GM21447 (cell line): ENCODE results near the gene ARHGAP26.
"Not testable (repeated sequence)": the region's sequence is repeated elsewhere in the genome, so short reads cannot be mapped to it uniquely, and the experiment has no call there.

Source experiments
- ATAC-seq: cut with Tn5 transposase; IDR thresholded peaks from one replicate; pipeline ENCODE4 v1.9.1; 2021; ENCODE audit not compliant: unreplicated experiment

The ARHGAP26 gene

DNA sequence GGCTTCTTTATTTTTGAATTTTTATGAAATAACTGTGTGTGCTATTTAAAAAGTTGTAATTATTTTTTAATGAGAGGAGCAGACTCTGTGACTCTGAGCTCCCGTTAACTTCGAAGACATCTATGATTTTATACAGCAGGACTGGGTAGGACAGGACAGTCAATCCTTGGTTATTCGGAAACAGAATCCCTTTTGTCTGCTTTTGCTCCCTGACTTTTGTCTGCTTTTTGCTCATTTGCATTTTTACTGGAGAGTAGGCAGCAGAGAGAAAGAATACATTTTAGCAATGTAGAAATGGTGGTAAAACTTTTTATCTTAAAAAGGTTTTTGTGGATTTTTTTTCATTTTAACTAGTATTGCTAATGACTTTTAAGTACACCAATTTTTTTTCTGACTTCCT is 303.6 kb downstream of the ARHGAP26 start:
- ATAC-seq: no peak

DNA sequence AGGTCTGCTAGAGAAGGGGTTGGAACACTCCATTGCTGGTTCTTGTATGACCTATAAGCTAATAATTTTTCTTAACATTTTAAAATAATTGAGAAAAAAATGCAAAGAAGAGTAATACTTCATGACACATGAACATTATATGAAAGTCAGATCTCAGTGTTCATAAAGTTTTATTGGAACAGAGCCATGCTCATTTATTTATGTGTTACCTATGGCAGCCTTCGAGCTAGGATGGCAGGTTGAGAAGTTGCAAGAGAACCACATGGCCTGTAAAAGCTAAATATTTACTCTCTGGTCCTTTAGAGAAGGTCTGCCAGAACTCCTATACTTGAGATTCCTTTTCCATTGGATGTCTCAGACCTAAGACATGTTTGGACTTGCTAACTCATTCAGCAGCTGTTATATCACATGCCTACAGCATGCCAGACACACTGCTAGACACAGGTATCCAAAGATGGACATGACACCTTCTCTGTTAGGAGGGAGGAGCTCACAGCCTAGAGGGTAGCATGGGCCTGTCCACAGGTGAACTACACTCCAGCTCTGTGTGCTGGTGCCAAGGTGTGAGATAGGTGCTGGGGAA is 304.3 kb downstream of the ARHGAP26 start:
- no peak for ATAC-seq

DNA sequence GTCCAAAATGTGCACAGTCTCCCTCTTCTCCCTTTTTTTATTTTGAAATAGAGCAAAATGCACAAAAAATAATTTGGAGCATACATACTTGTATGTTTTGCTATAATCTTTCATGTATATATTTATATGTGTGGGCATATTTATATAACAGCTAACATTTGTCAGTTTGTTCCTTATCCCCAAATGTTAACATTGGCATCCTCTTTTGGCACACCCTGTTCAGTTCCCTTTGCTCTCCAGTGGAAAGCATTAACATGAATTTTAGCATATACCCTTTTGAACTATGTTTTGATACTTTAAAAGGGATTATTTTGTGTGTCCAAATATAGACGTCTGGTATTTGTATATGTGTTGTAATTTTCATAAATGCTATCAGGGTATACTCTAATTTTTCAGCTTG is 306.2 kb downstream of the ARHGAP26 start:
- ATAC-seq: no peak

DNA sequence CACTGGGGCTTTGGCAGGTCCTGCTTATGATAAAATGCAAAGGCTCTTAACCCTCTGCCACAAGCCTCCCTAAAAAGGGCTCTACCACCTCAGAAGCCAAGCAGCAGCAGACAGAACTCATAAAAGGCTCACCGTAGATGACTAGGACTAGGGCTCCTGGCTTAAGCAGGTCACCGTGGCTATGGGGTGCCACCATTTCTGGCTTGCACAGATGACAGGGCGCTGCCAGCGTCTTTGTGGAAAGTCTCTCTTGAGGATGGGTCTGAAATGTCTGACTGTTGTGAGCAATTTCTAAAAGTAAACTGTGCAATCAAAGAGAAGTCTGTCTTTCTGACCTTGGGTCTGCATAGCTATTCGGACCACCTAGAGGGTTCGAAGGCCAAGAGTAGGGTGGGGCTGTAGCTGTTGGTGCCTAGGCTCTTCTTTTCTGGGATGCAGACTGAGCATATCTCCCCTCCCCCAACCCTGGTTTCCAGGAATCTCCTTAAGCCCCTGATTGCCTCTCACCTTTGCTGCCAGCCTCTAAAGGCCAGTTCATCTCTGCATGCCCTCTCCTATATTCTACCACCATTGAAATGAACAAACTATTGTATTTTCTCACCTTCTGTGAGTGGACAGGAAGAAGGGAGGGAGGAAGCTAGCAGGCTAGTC is 307.4 kb downstream of the ARHGAP26 start:
- no peak for ATAC-seq

DNA sequence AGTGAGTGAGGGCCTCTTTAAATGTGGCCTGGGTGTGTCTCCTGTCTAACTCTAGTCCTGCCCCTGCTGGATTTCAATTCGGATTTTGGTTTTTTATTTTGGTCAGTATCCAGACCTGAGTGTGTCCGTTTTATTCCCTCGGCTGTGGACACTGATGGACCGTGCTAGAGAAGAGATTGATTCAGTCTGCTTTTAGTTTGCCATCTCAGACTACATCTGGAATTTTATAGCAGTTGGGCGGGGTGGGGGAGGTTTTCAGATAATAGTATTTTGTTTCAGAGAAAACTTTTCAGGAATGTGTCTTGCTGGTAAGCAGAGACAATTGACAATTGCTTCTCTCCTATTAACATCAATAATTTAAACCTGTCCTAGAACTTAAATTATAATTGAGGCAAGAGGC is 308.1 kb downstream of the ARHGAP26 start:
- ATAC-seq: no peak

DNA sequence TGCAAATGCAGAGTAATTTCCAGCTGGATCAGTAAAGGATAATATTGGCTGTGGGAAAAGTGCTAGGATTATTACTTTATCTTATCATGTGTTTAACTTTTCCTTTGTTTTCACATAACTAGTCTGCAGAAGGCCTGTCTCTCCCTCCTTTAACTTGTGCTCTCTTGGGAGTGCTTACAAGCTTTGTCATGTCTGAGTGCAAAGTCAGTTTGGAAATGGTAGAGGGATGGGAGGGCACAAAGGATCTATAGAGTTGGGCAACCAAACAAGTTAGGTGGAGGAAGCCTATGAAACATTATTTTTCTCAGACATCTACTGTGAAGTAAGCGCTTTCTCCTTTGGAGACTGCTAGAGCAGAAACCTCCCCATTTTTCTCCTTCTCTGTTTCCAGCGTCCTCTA is 308.8 kb downstream of the ARHGAP26 start:
- ATAC-seq: no peak

DNA sequence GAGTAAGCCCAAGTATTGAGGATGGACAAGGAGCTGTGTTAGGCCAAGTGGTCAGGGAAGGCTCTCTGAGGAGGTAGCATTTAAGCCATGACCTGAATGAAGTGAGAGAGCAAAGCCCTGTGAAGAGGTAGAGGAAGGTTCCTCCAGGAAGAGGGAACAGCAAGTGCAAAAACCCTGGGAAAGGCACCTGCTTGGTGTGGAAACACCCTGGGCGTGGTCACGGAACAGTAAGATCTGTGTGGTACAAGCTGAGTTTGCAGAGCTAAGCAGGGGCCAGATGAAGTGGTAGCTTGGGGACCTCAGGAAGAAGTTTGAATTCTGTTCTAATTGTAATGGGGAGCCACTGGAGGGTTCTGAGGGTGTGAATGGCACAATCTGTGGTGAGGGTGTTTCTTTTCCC is 310.2 kb downstream of the ARHGAP26 start:
- no peak for ATAC-seq

DNA sequence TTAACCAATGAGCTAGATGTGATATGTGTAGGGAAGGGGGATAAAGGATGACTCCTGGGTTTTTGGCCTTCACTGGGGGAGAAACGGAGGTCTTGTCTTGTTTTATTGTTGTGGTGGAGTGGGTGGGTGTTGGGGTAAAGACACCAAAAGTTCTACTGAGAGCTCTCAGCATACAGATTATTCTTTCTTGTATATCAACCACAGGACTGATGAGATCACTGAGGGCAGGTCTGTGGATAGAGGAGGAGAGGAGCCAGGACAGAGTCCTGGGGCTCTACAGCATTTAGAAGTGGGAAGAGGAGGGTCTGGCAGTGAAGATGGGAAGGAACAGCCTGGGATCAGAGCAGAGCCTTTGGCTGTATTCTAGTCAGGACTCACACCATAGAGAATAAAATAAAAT is 310.8 kb downstream of the ARHGAP26 start:
- ATAC-seq: no peak

DNA sequence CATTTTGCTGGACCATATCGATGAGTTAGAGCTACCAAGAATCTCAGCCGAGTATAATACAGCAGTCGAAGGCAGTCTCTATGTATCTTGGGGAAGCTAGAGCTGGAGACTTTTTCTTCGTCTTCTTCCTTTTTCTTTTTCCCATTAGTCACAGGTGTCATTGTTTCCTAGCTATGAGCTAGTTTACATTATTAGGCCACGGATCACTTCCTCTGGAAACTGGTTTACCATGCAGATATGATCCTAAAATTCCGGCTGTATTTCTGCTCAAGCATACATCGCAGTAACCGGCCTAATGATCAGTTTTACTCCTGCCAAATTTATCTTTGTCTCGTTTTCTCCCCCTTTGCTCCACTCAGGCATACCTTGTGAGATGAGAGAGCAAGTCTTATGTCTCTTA is 312.8 kb downstream of the ARHGAP26 start:
- ATAC-seq: no peak

DNA sequence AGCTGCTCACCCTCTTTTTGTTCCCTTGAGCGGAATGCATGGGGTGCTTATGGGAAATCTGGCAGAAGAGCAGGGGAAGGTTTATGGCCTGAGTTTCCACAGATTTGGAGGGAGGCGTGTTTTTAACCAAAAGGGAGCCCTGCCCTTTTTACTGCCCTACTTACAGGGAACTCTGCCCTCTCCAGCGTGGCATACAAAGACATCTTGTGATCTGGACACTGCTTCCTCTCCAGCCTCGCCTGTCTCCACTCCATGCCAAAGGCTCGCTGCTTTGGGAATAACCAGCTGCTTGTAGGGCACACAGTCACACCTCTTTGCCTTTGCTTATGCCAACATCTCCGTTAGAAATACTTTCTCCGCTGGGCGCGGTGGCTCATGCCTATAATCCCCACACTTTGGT is 314.2 kb downstream of the ARHGAP26 start:
- no peak for ATAC-seq

DNA sequence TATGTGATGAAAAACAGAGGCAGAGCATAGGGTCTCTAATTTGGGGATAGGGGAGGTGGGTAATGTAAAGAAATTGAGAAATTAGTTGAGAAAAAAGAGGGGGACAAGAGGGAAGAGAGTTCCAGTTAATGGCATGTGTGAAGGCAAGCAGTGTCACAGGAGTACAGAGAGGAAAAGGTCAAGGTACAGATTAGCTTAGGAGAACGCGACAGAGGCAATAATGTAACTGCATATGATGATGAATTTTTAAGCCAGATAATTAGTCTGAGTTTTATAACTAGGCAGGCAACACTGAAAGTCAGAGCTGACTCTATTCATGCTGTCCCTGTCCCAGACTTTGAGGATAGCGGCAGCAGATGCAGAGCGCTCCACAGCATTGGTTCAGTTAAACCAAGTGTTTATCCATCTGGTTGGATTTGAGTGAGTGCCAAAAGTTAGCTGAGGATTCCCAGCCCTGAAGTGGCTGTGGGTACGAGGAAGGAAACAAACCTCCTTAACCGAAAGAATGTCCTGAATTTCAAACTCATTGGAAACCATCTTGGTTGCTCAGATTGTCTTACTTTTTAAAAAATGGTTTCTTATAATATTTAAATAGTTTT is 315.2 kb downstream of the ARHGAP26 start:
- ATAC-seq: no peak

DNA sequence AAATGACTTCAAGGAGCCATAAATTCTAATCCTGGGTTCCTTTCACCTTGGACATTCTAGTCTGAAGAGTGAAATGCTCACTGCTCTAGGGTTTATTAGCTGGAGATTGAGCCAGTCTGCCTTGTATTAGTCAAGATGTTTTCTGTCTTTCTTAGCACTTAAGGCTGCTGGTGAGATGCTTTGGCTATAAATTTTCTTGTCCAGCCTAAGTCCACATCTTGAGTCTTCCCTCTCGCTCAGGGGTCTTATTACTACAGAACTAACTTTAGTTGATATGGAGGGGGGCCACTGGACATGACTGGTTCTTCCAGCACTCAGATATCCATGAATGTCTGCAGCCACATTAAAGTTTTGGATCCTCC is 316.4 kb downstream of the ARHGAP26 start:
- ATAC-seq: no peak

DNA sequence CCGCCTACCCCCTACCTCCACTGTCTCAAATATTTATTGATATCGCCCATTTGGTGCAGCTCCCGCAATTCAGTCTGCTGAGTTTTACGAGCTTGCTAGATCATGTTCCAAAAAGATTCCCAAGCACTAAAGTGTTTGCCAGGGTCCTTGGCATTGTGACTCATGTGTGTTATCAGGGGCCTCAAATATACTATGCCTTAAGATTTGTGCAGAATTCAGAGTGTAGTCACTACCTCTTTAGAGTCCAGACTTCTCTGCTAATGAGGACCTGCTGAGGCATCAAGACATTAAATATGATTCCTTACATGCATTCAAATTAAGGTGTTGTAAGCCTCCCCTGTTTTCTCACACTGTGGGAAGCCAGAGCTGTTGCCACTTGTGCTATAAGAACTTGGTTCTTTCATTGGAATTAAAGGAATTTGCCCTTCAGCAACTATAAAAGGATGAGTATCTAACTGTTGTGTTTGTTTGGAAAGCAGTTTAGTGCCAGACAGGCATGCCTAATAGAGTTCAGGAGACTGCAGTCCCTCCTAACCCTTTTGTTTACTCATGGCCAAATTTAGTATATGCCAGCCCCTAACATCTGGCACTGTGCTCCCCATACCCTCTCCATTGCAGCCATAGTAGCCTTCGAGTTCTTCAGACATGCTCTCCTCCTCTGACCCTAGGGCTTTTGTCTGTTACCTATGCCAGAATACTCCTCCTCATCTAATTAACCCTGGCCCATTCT is 316.9 kb downstream of the ARHGAP26 start:
- no peak for ATAC-seq

DNA sequence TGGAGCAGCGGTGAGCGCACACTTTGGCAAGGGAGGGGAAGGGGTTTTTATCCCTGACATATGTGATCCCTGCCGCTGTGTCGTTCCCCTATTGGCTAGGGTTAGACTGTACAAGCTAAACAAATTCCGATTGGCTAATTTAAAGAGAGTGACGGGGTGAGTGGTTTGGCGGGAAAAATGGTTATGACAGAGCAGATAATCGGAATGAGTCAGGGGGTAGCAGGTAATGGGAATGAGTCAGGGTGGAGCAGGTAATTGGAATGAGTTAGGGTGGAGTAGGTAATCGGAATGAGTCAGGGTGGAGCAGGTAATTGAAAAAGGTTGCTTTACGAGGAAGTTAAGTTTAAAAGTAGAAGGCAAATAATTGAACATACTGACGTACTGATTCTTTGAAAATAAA is 318.5 kb downstream of the ARHGAP26 start:
- ATAC-seq: not testable (repeated sequence)

DNA sequence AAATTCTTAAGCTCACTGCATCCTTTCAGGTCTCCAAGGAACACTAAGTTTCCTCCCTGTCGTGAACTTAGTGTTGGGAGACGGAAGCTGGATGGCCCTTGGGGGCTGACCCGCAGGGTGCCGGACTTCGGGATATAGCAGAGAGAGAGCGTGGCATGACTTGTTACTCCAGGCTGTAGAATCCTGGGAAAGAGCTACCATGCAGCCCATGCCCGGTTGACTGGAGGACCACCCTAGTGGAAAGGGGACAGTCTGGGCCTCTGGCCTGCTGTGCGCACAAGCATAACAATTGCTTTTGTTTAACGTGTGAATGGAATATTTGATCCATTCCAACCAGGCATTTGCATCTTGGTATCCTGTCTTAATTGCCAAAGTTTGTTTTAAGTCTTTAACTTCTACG is 319.9 kb downstream of the ARHGAP26 start:
- not testable (repeated sequence) for ATAC-seq

DNA sequence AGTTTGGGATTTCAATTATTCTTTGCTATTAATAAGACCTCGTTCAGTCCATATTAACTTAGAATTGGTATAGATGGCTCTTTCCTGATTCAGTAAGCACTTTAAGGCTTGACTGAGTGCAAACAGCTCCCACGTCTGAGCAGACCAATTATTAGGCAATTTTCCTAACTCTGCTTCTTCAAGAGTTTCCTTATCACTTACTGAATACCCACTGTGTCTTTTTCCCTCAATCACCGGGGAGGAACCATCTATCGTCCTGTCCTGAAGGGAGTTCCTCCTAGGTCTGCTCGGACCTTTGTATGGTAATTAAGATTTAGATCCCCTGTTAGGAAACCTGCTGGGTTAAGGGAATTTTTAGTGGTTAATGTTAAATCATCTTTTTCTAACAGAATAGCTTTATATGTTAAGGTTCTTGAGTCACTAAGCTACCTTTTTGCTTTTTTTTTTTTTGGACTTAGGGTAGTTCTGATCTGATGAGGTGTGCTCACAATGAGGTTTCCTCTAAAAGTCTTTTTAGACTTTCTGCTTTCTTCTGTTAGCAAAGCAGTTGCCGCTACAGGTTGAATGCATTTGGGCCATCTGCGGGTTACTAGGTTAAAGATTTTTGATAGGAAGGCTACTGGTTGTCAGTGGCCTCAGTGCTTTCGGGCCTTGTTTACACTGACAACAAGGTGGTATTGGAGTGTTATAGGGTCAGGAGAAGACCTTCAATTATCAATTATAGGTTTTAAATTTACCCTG is 322.7 kb downstream of the ARHGAP26 start:
- not testable (repeated sequence) for ATAC-seq

DNA sequence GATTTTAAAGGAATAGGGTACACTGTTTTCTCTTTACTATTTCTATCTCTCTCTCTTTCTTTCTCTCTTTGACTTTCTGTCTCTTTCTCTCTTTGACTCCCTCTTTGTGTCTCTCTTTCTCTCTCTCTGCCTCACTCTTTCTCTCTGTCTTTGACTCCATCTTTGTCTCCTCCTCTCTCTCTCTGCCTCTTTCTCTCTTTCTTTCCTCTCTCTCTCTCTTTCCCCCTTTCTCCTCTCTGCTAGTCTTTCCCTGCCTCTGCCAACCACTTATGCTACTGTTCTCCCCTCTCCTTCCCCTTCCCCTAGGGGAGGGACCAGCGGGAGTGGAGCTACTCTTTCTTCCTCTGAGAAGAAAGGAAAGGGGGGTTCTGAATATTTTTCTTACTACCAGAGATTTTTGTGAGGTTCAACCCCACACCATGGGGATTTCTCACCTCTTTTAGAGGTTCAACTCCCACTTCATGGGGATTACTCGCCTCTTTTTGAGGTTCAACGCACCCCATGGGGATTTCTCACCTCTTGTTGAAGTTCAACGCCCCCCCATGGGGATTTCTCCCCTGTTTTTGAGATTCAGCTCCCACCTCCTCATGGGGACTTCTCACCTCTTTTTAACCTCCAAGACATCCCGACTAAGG is 323.4 kb downstream of the ARHGAP26 start:
- no peak for ATAC-seq

DNA sequence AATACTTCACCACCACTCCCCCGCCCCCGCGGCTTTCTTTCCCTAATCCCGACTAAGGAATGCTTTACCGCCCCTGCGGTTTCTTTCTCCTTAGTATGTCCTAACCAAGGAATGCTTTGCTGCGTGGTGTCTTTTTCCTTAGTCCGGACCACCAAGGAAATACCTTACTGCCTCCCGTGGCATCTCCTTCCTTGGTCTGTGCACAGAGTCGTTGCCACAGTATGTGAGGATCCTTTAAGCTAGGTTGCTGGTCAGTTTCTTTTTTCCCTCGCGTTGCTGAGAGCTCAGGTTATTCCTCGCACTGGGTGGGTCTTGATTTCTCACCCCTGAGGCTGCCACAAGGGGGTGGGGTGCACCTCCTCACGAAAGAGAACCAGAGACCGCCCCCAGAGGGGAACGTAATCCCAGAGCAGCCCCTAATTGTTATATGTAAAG is 323.9 kb downstream of the ARHGAP26 start:
- no peak for ATAC-seq

DNA sequence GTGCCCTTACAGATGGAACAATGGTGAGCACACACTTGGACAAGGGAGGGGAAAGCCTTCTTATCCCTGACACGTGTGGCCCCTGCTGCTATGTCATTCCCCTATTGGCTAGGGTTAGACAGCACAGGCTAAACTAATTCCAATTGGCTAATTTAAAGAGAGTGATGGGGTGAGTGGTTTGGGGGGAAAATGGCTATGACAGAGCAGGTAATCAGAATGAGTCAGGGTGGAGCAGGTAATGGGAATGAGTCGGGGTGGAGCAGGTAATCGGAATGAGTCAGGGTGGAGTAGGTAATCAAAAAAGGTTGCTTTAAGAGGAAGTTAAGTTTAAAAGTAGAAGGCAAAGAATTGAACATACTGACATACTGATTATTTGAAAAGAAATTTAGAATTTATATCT is 324.4 kb downstream of the ARHGAP26 start:
- ATAC-seq: not testable (repeated sequence)

DNA sequence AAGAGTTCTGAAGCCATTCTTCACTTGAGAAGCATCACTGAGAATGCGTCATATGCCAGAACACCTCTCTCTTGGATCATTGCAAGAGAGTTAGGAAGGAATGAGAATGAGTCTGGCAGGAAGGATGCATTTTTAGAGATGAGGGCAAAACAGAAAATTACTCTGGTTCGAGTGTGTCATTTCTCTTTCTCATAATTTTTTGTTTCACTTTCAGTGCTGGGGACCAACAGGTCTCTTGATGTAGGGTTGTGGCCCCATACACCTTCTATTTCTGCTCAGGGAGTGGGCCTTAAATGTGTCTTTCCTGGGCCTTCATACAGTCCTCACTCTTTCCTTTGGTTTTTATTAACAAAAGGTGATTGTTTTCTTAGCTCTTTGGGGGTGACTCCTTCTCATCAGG is 330.9 kb downstream of the ARHGAP26 start:
- ATAC-seq: peak; percentile 94
